LoVo (cell line): ENCODE data around the gene KDM4B.
"Not testable (repeated sequence)": the region's sequence is repeated elsewhere in the genome, so short reads cannot be mapped to it uniquely, and the experiment has no call there.

ENCODE experiments used
- DNase-seq: peaks from one replicate; pipeline ENCODE4 v3.0.0-alpha.2; 2016; ENCODE audit warnings: low spot score

KDM4B gene

DNA sequence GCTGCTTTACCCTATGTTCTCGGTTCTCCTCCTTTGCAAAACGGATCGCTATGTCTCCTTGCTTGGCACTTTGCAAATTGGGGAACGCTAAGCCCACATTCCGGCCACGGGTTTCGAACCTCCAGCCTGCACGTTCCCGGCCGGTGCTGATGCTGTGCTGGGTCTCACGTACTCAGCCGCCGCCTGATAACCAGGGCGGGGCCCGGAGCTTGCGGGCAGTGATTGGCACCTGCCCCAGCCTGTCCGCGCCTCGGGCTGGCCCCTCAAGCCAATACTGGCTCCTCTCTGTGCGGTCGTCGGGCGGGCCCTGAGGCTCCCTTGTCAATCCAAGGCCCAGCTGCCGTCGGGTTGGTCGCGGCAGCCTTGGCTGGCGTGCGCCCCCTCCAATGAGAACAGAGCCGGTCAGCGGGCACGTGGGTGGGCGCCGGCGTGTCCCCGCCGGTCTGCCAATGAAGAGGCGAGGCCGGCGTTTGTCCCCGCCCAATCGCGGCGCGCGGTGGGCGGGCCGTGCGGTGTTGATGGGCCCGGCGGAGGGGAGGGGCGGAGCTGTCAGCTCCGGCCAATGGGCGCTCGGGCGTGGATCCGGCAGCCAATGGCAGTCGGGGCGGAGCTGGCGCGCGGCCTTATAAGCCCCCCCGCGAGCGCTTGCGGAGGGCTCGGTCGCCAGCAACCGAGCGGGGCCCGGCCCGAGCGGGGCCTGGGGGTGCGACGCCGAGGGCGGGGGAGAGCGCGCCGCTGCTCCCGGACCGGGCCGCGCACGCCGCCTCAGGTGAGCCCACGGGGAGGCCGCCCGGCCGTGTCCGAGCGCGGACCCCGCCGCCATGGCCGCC is at the start of gene KDM4B:
Gene KDM4B (plus strand): TSS at position 652 of the 830 bp plus-strand sequence. CDS start 63,778 bp downstream, outside the sequence.
- DNase-seq: peak; percentile 97

DNA sequence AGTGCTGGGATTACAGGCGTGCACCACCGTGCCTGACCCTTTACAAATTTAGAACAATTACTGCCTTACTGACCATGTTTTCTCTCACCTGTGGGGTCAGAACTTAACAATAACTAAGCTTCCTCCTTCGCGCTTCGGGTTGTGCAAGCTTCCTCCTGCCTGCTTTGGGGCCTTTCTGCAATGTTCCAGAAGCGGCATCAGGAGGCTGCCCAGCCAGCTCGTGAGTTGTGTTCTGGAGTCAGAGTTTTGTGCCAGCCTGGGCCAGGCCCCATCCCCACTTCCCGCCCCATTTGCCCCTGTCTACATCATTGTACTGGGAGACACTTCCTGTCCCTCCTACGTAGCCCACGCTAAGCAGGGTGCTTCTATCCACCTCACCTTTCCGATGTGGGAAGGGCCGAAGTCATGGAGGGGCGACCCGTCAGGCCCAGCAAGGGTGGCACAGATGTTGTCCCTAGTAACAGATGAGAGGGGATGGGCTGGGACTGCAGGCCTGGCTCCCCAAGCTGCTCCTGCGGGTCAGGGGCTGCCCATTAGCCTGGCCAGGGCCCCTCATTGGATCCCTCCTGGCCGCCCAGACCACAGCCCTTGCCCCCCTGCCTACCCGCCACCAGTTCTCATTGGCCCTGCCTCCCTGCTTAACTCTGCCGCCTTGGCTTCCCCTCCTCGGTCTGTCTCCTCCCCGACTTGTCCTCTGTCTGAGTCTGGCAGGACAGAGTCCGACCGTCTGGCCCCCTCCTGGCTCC is 46.2 kb upstream of the KDM4B start:
- DNase-seq: no peak

DNA sequence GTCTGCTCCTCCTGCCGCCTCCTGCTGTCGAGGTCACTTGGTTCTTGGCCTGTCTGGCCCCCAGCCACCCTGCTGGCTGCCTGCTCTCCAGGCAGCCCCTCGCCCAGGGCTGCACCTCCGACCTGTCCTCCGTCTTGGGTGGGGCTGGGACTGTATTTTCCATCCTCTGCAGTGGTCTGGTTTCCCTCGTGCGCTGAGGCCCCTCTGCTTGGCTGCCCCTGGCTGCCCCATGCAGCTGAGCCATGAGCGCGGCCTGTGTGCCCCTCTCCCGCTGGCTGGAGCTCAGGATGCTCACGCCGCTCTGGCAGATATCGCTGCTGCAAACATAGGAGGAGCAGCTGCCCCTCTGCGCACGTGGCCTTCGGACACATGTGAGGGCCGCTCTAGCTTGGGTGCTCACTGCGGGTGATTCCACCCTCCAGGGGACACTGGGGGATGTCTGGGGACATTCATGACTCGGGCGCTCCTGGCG is 45.6 kb upstream of the KDM4B start:
- DNase-seq: no peak

DNA sequence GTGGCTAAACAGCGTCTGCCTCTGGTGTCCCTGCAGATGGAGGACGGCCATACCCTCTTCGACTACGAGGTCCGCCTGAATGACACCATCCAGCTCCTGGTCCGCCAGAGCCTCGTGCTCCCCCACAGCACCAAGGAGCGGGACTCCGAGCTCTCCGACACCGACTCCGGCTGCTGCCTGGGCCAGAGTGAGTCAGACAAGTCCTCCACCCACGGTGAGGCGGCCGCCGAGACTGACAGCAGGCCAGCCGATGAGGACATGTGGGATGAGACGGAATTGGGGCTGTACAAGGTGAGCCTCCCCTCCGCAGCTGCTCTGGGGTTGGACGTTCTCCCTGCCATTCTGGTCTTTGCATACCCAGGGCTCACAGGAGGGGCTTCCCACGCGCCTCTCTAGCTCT is 39.7 kb upstream of the KDM4B start:
- no peak for DNase-seq

DNA sequence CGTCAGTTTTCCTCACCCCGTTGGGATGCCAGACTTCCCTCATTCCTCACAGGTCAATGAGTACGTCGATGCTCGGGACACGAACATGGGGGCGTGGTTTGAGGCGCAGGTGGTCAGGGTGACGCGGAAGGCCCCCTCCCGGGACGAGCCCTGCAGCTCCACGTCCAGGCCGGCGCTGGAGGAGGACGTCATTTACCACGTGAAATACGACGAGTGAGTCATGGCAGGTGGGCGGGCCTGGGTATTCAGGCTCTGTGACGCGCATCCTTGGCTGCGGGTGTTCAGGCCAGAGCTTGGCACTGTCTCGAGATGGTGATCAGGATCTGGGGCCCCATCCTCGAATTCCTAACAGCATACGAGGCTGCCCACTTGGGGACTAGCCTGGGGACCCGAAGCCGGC is 38.2 kb upstream of the KDM4B start:
- DNase-seq: no peak

DNA sequence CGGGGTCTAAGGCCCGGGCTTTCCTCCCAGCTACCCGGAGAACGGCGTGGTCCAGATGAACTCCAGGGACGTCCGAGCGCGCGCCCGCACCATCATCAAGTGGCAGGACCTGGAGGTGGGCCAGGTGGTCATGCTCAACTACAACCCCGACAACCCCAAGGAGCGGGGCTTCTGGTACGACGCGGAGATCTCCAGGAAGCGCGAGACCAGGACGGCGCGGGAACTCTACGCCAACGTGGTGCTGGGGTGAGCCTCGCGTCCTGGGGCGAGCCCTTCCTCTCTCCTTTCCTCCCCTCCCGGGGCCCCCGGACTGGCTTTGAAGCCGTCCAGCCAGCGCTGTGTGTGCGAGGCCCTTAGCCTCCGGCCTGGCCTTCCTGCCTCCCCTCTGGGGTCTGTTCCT is 36.2 kb upstream of the KDM4B start:
- DNase-seq: no peak

DNA sequence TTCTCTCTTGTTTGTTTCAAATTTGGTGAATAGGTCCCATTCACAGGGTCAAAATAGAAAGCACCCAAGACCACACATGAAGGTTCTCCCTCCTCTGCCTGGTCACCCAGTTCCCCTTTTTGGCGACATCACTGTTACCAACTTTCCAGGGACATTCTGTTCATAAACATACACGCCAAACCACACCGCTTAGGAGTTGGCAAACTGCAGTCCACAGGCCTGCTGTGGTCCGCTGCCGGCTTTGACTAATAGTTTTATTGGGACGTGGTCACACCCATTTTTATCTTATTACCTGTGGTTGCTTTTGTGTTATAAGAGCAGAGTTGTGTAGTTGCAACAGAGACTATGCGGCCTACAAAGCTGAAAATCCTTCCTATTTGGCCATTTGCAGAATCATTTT is 35.4 kb upstream of the KDM4B start:
- DNase-seq: peak; percentile 13

DNA sequence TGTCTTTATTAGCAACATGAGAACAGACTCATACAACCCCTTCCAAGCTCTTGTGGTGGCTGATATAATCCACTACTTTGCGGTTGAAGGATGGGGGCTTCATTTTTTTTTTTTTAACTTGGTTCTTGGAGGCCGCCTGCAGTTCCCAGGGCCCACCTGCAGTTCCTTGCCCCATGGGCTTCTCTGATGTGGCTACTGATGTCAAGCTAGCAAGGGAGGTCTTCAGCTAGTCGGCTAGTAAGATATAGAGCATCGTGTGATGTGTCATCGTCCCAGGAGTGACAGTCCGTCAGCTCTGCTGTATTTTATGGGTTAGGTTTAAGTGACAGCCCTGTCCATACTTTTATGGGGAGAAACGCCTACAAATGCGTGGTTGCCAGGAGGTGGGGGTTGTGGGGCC is 33.5 kb upstream of the KDM4B start:
- DNase-seq: no peak

DNA sequence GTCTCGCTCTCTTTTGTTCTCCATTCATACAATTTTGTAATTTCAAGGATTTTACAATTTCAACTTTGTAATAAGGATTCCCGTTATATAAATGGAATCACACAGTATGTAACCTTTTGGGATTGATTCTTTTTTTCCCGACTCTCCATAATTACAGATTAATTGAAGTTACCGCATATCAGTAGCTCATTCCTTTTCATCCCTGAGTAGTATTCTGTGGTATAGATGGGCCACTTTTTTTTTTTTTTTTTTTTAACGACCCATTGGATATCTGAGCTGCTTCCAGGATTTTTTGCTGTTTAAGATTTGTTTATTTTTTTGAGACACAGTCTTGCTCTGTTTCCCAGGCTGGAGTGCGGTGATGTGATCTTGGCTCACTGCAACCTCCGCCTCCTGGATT is 31.9 kb upstream of the KDM4B start:
- DNase-seq: no peak

DNA sequence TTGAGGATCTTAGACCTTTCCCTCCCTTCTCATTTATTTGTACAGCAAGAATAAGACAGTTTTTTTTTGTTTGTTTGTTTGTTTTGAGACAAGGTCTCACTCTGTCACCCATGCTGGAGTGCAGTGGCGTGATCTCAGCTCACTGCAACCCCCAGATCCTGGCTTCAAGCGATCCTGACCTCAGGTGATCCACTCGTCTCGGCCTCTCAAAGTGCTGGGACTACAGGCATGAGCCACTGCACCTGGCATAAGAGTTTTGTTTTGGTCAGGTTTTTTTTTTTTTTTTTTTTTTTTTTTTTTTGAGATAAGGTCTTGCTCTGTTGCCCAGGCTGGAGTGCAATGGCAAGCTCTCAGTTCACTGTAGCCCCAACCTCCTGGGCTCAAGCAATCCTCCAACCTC is 30.5 kb upstream of the KDM4B start:
- not testable (repeated sequence) for DNase-seq

DNA sequence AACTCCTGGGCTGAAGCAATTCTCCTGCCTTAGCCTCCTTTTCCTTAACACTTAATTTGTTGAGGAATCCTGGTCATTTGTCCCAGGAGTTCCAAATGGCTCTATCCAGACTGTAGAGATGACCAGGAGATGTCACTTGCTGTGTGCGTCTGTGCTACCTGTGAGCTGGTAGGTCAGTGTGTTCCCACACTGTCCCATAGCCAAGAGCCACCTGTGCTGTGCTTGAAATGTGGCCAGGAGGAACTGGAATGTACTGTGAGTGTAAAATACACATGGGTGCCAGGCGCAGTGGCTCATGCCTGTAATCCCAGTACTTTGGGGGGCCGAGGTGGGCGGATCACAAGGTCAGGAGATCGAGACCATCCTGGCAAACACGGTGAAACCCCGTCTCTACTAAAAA is 29.4 kb upstream of the KDM4B start:
- DNase-seq: no peak

DNA sequence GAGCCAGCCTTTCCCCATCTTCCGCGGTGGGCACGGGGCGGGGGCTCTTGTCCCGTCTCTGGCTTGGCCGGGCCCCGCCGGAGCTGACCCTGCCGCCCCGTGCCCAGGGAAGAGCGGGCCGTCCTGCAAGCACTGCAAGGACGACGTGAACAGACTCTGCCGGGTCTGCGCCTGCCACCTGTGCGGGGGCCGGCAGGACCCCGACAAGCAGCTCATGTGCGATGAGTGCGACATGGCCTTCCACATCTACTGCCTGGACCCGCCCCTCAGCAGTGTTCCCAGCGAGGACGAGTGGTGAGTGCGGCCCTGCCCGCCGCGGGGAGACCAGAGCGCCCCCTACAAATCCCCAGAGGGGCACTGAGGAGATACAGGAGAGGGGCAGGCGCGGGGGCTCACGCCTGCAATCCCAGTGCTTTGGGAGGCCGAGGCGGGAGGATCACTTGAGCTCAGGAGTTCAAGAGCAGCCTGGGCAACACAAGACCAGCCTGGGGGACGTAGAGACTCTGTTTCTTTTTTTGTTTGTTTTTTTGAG is 27.2 kb upstream of the KDM4B start:
- not testable (repeated sequence) for DNase-seq

DNA sequence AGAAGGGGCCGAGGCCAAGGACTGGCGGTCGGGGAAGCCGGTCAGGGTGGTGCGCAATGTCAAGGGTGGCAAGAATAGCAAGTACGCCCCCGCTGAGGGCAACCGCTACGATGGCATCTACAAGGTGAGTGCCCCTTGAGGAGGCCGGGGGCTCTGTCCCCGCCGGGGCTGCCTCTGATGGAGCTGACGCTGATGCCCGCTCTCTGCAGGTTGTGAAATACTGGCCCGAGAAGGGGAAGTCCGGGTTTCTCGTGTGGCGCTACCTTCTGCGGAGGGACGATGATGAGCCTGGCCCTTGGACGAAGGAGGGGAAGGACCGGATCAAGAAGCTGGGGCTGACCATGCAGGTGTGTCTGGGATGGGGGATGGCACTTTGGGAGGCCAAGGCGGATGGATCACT is 18.3 kb upstream of the KDM4B start:
- DNase-seq: not testable (repeated sequence)

DNA sequence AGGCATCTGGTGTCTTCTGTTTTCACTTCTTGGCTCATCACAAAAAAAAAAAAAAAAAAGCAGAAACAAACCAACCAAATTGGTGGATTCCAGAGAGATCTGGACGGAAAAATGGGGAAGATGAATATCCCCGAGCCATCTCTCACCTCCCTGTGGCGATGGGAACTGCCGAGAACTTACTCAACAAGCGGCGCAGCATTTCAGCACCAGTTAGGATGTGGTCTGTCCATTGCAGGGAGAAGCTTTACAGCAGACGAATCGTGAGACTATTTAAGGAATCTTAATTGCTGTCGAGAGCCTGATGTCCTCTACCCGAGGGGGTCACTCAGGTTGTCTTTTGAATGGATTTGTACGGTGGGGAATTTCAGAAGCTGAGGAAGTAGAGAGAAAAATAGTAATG is 17.3 kb upstream of the KDM4B start:
- no peak for DNase-seq

DNA sequence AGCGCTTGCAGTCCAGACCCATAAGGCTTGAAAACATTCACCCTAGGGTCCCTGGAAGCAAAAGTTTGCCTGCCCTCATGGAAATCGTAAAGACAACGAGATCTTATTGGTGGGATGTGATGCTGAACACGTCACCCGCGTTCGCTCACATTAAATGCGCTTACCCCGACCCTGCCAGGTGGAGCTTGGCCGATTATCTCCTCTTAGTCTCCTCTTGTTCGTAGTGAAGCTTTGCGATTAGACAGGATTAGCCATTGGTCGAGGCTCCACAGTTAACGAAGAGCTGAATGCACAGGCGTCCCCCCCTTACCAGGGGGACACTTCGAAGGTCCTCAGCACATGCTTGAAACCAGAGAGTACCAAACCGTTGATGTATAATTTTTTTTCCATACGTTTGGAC is 16.0 kb upstream of the KDM4B start:
- DNase-seq: no peak

DNA sequence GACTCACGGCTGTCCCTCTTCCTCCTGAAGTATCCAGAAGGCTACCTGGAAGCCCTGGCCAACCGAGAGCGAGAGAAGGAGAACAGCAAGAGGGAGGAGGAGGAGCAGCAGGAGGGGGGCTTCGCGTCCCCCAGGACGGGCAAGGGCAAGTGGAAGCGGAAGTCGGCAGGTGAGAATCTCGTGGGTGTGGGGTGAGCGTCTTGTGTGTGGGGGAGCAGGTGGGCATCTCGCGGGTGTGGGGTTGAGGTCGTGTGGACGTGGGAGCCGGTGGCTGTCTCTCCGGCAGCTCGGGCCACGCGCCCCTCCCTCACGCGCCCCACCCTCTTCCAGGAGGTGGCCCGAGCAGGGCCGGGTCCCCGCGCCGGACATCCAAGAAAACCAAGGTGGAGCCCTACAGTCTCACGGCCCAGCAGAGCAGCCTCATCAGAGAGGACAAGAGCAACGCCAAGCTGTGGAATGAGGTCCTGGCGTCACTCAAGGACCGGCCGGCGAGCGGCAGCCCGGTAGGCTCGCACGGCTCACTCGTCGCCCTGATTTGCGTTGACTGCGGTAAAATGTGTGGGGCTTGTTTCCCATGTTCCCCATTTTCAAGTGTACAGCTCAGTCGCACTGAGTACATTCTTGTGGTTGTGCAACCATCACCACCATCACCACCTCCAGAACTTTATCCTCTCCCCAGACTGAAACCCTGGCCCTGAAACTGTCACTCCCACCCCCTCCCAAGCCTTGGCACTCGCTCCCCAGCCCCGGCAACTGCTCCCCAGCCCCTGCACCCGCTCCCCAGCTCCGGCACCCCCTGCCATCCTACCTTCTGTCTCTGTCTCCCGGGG is 14.4 kb upstream of the KDM4B start:
- DNase-seq: not testable (repeated sequence)

DNA sequence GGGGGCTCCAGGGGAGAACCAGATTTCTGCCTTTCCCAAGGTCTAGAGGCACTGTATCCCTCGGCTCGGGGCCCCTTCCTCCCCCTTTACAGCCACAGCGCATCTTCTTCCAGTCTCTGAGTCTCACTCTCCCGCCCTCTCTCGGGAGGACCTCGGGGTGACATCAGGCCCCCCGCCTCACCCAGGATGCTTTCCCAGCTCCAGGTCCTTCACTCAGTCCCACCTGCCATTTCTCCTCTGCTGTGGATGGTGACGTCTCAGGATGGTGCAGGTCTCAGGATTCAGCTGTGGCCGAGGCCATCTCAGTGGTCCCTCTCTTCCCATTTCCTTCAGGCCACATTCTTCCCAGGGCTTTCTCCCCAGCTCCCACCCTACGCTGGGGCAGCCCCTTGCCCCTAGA is 13.6 kb upstream of the KDM4B start:
- DNase-seq: no peak

DNA sequence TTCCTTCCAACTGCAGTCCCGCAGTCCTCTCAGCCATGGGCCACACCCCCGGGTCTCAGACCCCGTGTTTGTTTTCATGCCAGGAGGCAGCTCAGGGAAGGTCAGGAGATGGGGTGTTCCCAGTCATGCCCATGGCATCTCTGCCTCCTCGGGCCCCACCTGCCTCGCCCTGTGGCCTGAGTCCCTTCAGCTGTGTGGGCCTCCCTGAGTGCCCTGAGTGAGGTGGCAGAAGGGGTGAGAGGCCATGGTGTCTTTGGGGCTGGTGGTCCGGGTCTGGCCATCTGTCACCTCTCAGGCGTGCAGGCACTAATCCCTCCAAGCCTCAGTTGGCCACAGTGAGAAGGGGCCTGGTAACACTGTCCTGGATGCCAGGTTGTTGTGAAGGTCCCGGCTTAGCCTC is 10.9 kb upstream of the KDM4B start:
- no peak for DNase-seq

DNA sequence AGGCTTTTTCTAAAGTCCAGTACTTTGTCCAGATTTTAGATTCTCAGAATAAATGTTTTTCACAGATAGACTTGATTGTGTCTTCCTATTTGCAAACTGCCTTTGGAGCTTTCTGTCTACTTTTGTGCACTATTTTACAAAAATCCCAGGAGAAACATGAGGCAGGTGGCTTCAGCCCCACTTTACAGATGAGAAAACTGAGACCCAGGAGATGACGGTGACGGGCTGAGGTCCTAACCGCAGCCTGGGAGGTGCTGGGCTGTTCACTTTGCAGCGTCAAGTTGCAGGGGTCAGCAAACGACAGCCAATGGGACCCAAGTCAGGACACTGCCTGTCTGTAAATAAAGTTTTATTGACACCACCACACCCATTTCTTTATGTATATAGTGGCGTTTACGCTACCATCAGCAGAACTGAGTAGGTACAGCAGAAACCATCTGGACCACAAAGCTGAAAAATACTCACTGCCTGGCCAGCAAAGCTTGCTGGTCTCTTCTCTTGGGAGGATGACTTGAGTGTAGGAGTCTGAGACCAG is 6.8 kb upstream of the KDM4B start:
- no peak for DNase-seq

DNA sequence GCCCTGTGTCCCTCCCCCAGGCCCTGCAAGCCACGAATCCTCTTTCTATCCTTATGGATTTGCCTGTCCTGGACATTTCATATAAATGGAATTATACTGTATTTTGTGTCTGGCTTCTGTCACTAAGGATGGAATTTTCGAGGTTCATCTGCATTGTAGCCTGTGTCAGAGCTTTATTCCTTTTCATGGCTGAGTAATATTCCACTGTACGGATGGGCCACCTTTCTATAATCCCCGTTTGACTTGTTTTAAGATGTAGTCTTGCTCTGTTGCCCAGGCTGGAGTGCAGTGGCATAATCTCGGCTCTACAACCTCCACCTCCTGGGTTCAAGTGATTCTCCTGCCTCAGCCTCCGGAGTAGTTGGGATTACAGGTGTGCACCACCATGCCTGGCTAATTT is 3.9 kb upstream of the KDM4B start:
- no peak for DNase-seq

DNA sequence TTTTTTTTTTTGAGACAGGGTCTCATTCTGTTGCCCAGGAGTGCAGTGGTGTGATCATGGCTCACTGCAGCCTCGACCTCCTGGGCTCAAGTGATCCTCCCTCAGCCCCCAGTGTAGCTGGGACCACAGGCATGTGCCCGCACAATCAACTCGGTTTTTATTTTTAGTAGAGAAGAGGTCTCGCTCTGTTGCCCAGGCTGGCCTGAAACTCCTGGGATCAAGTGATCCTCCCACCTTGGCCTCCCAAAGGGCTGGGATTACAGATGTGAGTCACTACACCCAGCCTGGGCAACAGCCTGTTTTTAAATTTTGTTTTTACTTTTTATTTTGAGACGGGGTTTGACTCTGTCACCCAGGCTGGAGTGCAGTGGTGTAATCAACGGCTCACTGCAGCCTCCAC is 2.3 kb upstream of the KDM4B start:
- no peak for DNase-seq
